ENCODE data around the gene CHMP1A. TPM values are rescaled to one million over a fixed set of nuclear protein-coding genes. Genes with fewer than 3 reads are reported as not detected.

CHMP1A gene
- total RNA-seq, 2 donors from 2014 or later = 37.6 to 65.9 TPM

- H3K27me3 ChIP-seq = no peaks in the 10 kb centered on the region
- peak in 5 of 7 experiments; percentile 13 to 48 (median 29) for TF ChIP-seq CTCF (IDR thresholded peaks at IDR 0.05)
- TF ChIP-seq POLR2A (IDR thresholded peaks at IDR 0.05) = no peak
- H3K9me3 ChIP-seq = no peaks in the 10 kb centered on the region
- peak; percentile 45 for ATAC-seq
- intact Hi-C loops (cut with DNase I) = no loop called here
- no peaks in the 10 kb centered on the region for H3K36me3 ChIP-seq (replicated peaks in 1 of 2; ENCODE audit: insufficient read depth in 1 of 2, low read depth in 2 of 2)
- 32% methylated on average over 8 of the region's 8 CpGs; no CpG with 5 or more reads in 1 of the 2 donors for WGBS, 2 donors
- no peak overlapping the region for H3K4me3 ChIP-seq
- DNase-seq = peak; percentile 35 to 72 (median 58)
- H3K27ac ChIP-seq = no peak overlapping the region
- no peaks in the 10 kb centered on the region for H3K4me1 ChIP-seq
These were observed 58.1 kb downstream of the CHMP1A start for GRCh38 chr16:89599451-89599858.

DNA sequence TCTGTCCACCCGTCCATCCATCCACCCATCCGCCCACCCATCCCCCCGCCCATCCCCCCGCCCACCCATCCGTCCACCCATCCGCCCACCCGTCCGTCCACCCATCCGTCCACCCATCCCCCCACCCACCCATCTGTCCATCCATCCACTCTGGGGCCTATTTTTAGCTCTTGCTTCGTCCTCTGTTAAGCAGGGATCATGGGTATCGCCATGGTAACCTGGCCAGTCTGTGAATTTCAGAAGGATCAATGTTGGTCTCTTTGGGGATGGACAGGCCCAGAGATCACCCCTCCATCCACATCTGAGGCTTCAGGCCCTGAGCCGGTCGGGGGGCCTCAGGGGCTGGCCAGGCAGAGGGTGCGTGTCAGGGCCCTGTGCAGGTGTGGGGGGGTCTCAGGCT, 59.3 kb downstream of the CHMP1A start:
- H3K27me3 ChIP-seq = no peaks in the 10 kb centered on the region
- TF ChIP-seq CTCF (IDR thresholded peaks at IDR 0.05) = no peak
- TF ChIP-seq POLR2A (IDR thresholded peaks at IDR 0.05) = no peak
- H3K27ac ChIP-seq = no peak overlapping the region
- H3K4me3 ChIP-seq = no peak overlapping the region
- DNase-seq (no peak), ATAC-seq (no peak)
- no peaks in the 10 kb centered on the region for H3K9me3 ChIP-seq
- intact Hi-C loops (cut with DNase I) = no loop called here
- 51 to 58% methylated on average over 3 to 11 of the region's 14 CpGs for WGBS, 2 donors
- H3K36me3 ChIP-seq (replicated peaks in 1 of 2; ENCODE audit: insufficient read depth in 1 of 2, low read depth in 2 of 2) = no peaks in the 10 kb centered on the region
- H3K4me1 ChIP-seq = no peaks in the 10 kb centered on the region

- Histone ChIP-seq H3K36me3 (replicated peaks in 1 of 2; ENCODE audit: insufficient read depth in 1 of 2, low read depth in 2 of 2) (no peaks in the 10 kb centered on the region), H3K4me3 (no peak overlapping the region), H3K27ac (no peak overlapping the region), H3K4me1 (no peaks in the 10 kb centered on the region), H3K27me3 (no peaks in the 10 kb centered on the region), H3K9me3 (no peaks in the 10 kb centered on the region)
- WGBS, 2 donors = 80 to 82% methylated on average over 12 to 18 of the region's 19 CpGs
- intact Hi-C loops (cut with DNase I) = no loop called here
- TF ChIP-seq POLR2A (IDR thresholded peaks at IDR 0.05) (no peak), CTCF (IDR thresholded peaks at IDR 0.05) (no peak)
- DNase-seq (no peak), ATAC-seq (no peak)
These were observed 60.4 kb downstream of the CHMP1A start for GRCh38 chr16:89596957-89597649.

- H3K4me1 ChIP-seq = no peaks in the 10 kb centered on the region
- WGBS, 2 donors = 75 to 86% methylated on average over 14 to 25 of the region's 25 CpGs
- no peaks in the 10 kb centered on the region for H3K9me3 ChIP-seq
- no peak overlapping the region for H3K27ac ChIP-seq
- H3K4me3 ChIP-seq = no peak overlapping the region
- ATAC-seq (no peak), DNase-seq (no peak)
- no peaks in the 10 kb centered on the region for H3K27me3 ChIP-seq
- intact Hi-C loops (cut with DNase I) = no loop called here
- H3K36me3 ChIP-seq (replicated peaks in 1 of 2; ENCODE audit: insufficient read depth in 1 of 2, low read depth in 2 of 2) = no peaks in the 10 kb centered on the region
- TF ChIP-seq CTCF (IDR thresholded peaks at IDR 0.05) = no peak
These were observed 61.3 kb downstream of the CHMP1A start for GRCh38 chr16:89596061-89596689.

Data from body of pancreas (tissue), 4 donors.